ENCODE data around the gene TOGARAM2.

DNA sequence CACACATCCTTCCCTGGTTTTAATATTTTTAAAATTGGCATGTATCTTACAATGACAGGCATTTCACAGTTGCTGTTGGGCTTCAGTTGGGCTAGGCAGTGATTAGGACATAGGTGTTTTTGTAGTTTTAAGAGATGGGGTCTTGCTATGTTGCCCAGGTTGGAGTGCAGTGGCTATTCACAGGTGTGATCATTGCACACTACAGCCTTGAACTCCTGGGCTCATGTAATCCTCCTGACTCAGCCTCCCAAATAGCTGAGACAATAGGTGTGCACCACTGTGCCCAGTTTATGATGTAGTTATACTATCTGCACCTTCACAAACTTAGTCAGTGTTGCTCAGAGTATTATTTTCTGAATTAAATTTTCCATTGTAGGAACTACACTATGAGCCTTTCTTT lies 49.9 kb downstream of the TOGARAM2 start:
- TF ChIP-seq, protein P1, sequence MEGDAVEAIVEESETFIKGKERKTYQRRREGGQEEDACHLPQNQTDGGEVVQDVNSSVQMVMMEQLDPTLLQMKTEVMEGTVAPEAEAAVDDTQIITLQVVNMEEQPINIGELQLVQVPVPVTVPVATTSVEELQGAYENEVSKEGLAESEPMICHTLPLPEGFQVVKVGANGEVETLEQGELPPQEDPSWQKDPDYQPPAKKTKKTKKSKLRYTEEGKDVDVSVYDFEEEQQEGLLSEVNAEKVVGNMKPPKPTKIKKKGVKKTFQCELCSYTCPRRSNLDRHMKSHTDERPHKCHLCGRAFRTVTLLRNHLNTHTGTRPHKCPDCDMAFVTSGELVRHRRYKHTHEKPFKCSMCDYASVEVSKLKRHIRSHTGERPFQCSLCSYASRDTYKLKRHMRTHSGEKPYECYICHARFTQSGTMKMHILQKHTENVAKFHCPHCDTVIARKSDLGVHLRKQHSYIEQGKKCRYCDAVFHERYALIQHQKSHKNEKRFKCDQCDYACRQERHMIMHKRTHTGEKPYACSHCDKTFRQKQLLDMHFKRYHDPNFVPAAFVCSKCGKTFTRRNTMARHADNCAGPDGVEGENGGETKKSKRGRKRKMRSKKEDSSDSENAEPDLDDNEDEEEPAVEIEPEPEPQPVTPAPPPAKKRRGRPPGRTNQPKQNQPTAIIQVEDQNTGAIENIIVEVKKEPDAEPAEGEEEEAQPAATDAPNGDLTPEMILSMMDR (IDR thresholded peaks at IDR 0.05 in 8 of 11, conservative IDR thresholded peaks at IDR 0.05 in 3 of 11): no peak
- no peak for TF ChIP-seq POLR2A (IDR thresholded peaks at IDR 0.05)
